Heart right ventricle (tissue), 16 donors: ENCODE data around the gene PIGP. TPM values are rescaled to one million over a fixed set of nuclear protein-coding genes. Genes with fewer than 3 reads are reported as not detected.
A peak's percentile ranks its signal among the peaks of the same experiment; 100 is the strongest.

Experiments used
- ATAC-seq, 8 donors: fragments of 200-7000 bp; cut with Tn5 transposase; one replicate each; pipeline ENCODE4 v1.9.1; 2020; ENCODE audit warnings: mild to moderate bottlenecking in 8 of 8, moderate library complexity in 8 of 8, moderate number of reproducible peaks in 1 of 8
- DNase-seq, 2 donors: peaks; one replicate each; pipeline ENCODE4 v3.0.0-alpha.2; 2020
- H3K27ac ChIP-seq, 10 donors: fragments of 200-600 bp; sonication (generic) in 2 of 10; one replicate each; pipeline versions ENCODE4 v1.5.0 to v1.8.0; 2020 to 2022; ENCODE audit warnings: mild to moderate bottlenecking in 3 of 10
- H3K27me3 ChIP-seq, 7 donors: fragments of 200-600 bp; one replicate each; pipeline ENCODE4 v1.8.0; 2021 to 2022; ENCODE audit warnings: mild to moderate bottlenecking in 2 of 7
- H3K36me3 ChIP-seq, 9 donors: fragments of 200-600 bp; sonication (generic) in 1 of 9; one replicate each; pipeline versions ENCODE4 v1.5.0 to v1.8.0; 2020 to 2022; ENCODE audit warnings: mild to moderate bottlenecking in 2 of 9
- H3K4me1 ChIP-seq, 9 donors: fragments of 200-600 bp; sonication (generic) in 1 of 9; one replicate each; pipeline versions ENCODE4 v1.5.0 to v1.8.0; 2020 to 2022; ENCODE audit warnings: mild to moderate bottlenecking in 4 of 9
- H3K4me3 ChIP-seq, 10 donors: fragments of 200-600 bp; sonication (generic) in 2 of 10; one replicate each; pipeline versions ENCODE4 v1.5.0 to v1.8.0; 2020 to 2022; ENCODE audit warnings: mild to moderate bottlenecking in 7 of 10, moderate library complexity in 2 of 10
- H3K9me3 ChIP-seq, 11 donors: fragments of 200-600 bp in 10 of 11; sonication (generic) in 2 of 11; one replicate each; pipeline versions ENCODE4 v1.5.0 to v1.8.0; 2013 to 2022; ENCODE audit warnings: mild to moderate bottlenecking in 2 of 11, control low read depth in 1 of 11, moderate library complexity in 1 of 11
- CTCF ChIP-seq, 9 donors: fragments of 200-600 bp; sonication (generic) in 2 of 9; IDR thresholded peaks; one replicate each; pipeline versions ENCODE4 v1.5.0 to v1.8.0; 2021 to 2022; ENCODE audit warnings: antibody characterized with exemption in 9 of 9, mild to moderate bottlenecking in 5 of 9, moderate library complexity in 1 of 9
- WGBS, 2 donors: extraction: QIAGEN DNeasy Blood & Tissue Kit; methylation state at CpG; one replicate each; pipeline ENCODE4 v1.1.7; 2013; ENCODE audit warnings: inconsistent platforms in 1 of 2; 5-methylcytosine and 5-hydroxymethylcytosine counted together
- intact Hi-C, 10 donors: fragments of 100-400 bp; cut with DNase I; formaldehyde crosslinking; loops; one replicate each; pipeline versions ENCODE4 v1.11.1 to v1.14.2; 2022
- polyA plus RNA-seq, 2 donors: library from polyadenylated mRNA; stranded (reverse); fragments of 200-250 nt; gene quantifications; one replicate each; pipeline ENCODE4 v1.2.3, GENCODE V29; 2013
- total RNA-seq, 10 donors: library from RNA; stranded (reverse); fragmentation: NEBNext Ultra II Directional in 3 of 10; extraction: Animal tissue kit (Norgen Biotek cat#: 25700) in 3 of 10; gene quantifications; one replicate each; pipeline versions ENCODE4 v1.2.1 to v1.2.4, GENCODE V29; 2021 to 2023
- donor health status: Arrhythmogenic right ventricular cardiomyopathy.
- donor health status: ischemic (EF 13 %, LVEDD 7.1; RV severe dilation, severe dysfunction).
- donor health status: healthy with polysubstance abuse.
- donor health status: DM: no; HTN: yes; CAD: no.
- donor health status: DM: no; HTN: no; CAD: no.
- donor health status: ischemic (EF 25% LVEDD 6.9; RV normal size, moderate dysfunction).
- donor health status: ischemic (EF 25% LVEDD 5.7; RV mildly dilated, moderate dysfunction).
- donor health status: healthy.
- donor health status: DM: yes; HTN: yes; CAD: no.
- donor health status: Ischemic cardiomyopathy.
- donor health status: ischemic (EF 35%, LVEDD 5.7; RV mildly dilated, moderate dysfunction).
- donor health status: nonischemic (EF 11% LVEDD 7.7; RV severe dilation, severe dysfunction).
- donor health status: DM: yes; HTN: yes; CAD: no.
- donor health status: PGD.
- donor health status: ischemic (EF 29% LVEDD 5.4; RV normal size, mild dysfunction).
- donor health status: nonischemic (EF 23%, LVEDD 6.1; RV moderate dilation, normal function).

PIGP gene
- total and polyA plus RNA-seq, 12 donors = 24.5 to 41.8 (median 37.7) TPM

DNA sequence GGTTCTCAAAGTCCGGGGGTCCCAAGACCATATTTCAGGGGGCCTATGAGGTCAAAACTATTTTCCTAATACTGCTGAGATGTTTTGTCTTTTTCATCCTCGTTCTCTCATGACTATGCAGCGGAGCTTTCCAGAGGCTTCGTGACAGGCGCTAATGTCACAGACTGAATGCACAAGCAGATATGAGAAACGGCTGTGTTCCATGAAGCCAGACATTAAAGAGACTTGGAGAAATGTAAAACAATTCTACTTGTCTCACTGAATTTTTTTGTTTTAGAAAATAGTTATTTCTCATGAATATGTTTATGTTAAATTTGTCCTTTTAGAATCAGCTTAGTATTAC, 10.3 kb downstream of the PIGP start:
- Histone ChIP-seq H3K27ac (no peak overlapping the region), H3K36me3 (peaks cover 0 to 33% (median 6%) of the 10 kb centered on the region in 9 donors), H3K27me3 (no peaks in the 10 kb centered on the region), H3K9me3 (no peaks in the 10 kb centered on the region), H3K4me3 (no peak overlapping the region), H3K4me1 (peaks cover 0 to 10% (median 0%) of the 10 kb centered on the region in 9 donors)
- 87 to 89% methylated on average over 6 of the region's 6 CpGs for WGBS, 2 donors
- no peak for TF ChIP-seq CTCF (IDR thresholded peaks at IDR 0.05)
- ATAC-seq = no peak
- intact Hi-C loops = no loop called here
- DNase-seq = no peak

DNA sequence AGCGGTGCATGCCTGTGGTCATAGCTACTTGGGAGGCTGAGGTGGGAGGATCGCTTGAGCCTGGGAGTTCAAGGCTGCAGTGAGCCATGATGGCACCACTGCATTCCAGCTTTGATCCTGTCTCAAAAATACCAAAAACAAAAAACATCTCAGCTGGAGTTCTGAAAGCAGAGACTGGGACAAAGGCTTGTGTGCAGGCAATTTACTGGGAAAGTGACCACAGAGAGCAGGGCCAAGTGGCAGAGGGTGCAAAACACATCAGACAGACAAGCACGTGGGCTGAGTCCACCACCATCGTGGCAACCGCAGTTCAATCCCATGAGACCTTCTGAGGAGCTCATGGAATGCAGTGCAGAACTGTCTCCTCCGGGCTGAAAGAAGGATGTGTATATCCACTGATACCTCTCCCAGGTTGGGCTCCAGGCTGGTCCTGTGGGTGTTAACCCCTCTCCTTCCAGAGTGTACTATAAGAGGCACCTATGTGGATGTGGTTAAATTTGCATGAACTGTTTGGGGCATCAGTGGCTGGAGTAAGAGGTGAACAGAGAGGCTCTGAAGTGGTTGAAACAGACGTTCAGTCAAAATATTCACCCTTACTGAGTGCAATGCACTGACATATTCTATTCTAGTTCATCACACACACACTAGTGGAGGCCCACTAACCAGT, 10.8 kb downstream of the PIGP start:
- Histone ChIP-seq H3K4me3 (no peak overlapping the region), H3K4me1 (peaks cover 0 to 10% (median 0%) of the 10 kb centered on the region in 9 donors), H3K9me3 (no peaks in the 10 kb centered on the region), H3K36me3 (peaks cover 0 to 28% (median 6%) of the 10 kb centered on the region in 9 donors), H3K27me3 (no peaks in the 10 kb centered on the region), H3K27ac (no peak overlapping the region)
- intact Hi-C loops = no loop called here
- DNase-seq (no peak), ATAC-seq (peak in 1 of 8 donors; percentile 30)
- no peak for TF ChIP-seq CTCF (IDR thresholded peaks at IDR 0.05)
- WGBS, 2 donors = 60 to 63% methylated on average over 7 of the region's 7 CpGs

DNA sequence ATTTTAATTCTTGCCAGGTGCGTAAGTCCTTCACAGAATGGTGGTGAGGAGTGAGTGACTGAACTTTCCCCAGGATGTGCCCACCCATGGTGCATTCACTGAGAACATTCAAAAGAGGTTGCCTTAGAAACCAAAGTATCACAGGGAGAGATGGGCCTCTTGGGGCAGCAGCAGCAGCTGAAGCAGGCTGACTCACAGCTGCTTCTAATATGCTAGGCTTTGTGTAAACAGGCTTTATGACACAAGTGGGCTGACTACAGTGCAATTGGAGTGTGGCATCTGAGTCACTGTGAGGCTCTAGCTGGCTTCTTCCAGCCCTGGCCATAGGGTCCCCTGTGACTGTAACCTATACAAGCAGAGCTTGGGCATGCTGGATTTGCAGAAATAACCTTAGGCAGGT, 12.6 kb downstream of the PIGP start:
- DNase-seq (peak in 1 of 2 donors; percentile 27), ATAC-seq (peak; percentile 62 to 94 (median 88))
- peaks cover 0 to 10% (median 0%) of the 10 kb centered on the region in 9 donors for H3K4me1 ChIP-seq
- H3K9me3 ChIP-seq = no peaks in the 10 kb centered on the region
- TF ChIP-seq CTCF (IDR thresholded peaks at IDR 0.05) = peak in 1 of 9 donors; percentile 7
- H3K27me3 ChIP-seq = no peaks in the 10 kb centered on the region
- H3K27ac ChIP-seq = no peak overlapping the region
- no peak overlapping the region for H3K4me3 ChIP-seq
- WGBS, 2 donors = 74 to 79% methylated on average over 1 of the region's 1 CpG
- peaks cover 0 to 11% (median 0%) of the 10 kb centered on the region in 9 donors for H3K36me3 ChIP-seq
- intact Hi-C loops = no loop called here

DNA sequence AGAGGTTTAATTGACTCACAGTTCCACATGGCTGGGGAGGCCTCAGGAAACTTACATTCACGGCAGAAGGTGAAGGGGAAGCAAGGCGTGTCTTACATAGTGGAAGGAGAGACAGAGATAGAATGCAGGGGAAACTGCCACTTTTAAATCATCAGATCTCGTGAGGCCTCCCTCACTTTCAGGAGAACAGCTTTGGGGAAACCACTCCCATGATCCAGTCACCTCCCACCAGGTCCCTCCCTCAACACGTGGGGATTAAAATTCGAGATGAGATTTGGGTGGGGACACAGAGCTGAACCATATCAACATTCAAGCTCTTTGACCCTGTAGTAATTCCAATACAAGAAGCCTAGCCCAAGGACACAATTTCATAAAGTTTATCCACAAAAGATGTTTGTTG, 13.7 kb downstream of the PIGP start:
- Histone ChIP-seq H3K27ac (no peak overlapping the region), H3K4me3 (no peak overlapping the region), H3K36me3 (peaks cover 0 to under 1% (median 0%) of the 10 kb centered on the region in 9 donors), H3K9me3 (no peaks in the 10 kb centered on the region), H3K27me3 (no peaks in the 10 kb centered on the region), H3K4me1 (peaks cover 0 to 10% (median 0%) of the 10 kb centered on the region in 9 donors)
- TF ChIP-seq CTCF (IDR thresholded peaks at IDR 0.05) = no peak
- intact Hi-C loops = no loop called here
- ATAC-seq = no peak
- no peak for DNase-seq
- WGBS, 2 donors = 66 to 77% methylated on average over 5 of the region's 5 CpGs
